Large intestine (tissue), 3 donors: ENCODE results near the gene PAFAH1B1. TPM values are rescaled to one million over a fixed set of nuclear protein-coding genes. Genes with fewer than 3 reads are reported as not detected.
"Not testable (repeated sequence)": the region's sequence is repeated elsewhere in the genome, so short reads cannot be mapped to it uniquely, and the experiment has no call there.

Experiments
- DNase-seq, 2 donors: peaks; one replicate each; pipeline versions ENCODE4 v3.0.0 to v3.0.0-alpha.2; 2013
- H3K27ac ChIP-seq: one replicate; pipeline ENCODE4 v1.5.1; 2013; ENCODE audit warnings: low read length
- H3K27me3 ChIP-seq: 2 replicates; pipeline ENCODE4 v1.6.1; 2013; ENCODE audit warnings: low read length; ENCODE audit not compliant: control insufficient read depth, insufficient read depth
- H3K36me3 ChIP-seq: 2 replicates; pipeline ENCODE4 v1.6.1; 2013; ENCODE audit warnings: low read length; ENCODE audit not compliant: control insufficient read depth, insufficient read depth
- H3K4me1 ChIP-seq: one replicate; pipeline ENCODE4 v1.6.1; 2013; ENCODE audit warnings: low read length; ENCODE audit not compliant: control insufficient read depth, insufficient read depth
- H3K4me3 ChIP-seq: one replicate; pipeline ENCODE4 v1.5.1; 2013; ENCODE audit warnings: low read length
- H3K9me3 ChIP-seq: one replicate; pipeline ENCODE4 v1.6.1; 2013; ENCODE audit warnings: mild to moderate bottlenecking, low read depth, low read length, moderate library complexity; ENCODE audit not compliant: control insufficient read depth
- WGBS: methylation state at CpG from one replicate; pipeline ENCODE4 v1.1.5; 2013; ENCODE audit warnings: low lambda C conversion rate; ENCODE audit not compliant: insufficient coverage; 5-methylcytosine and 5-hydroxymethylcytosine counted together
- polyA plus RNA-seq: library from polyadenylated mRNA; unstranded; fragments of 120-200 nt; gene quantifications from one replicate; pipeline ENCODE4 v1.2.1, GENCODE V29; 2013

The PAFAH1B1 gene
- polyA plus RNA-seq, 1 donor = 107 TPM

DNA sequence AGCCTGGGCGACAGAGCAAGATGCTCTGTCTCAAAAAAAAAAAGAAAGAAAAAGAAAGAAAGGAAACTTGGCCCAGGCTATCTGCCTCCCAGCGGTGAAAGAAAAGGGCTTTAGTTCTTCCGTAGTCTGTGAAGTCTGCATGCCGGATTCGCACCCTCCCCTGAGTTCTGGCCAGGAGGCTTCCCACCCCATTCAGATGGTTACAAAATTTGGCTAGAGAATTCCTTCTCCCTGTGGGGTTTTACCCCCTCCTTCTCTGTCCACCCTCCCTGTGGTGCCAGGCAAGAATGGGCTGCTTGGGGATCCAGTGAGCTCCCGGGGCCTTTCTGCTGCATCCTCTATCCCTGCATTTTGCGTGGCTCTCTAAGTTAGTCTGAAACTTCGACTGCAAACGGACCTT is 37.8 kb downstream of the PAFAH1B1 start:
- H3K4me1 ChIP-seq = no peaks in the 10 kb centered on the region

DNA sequence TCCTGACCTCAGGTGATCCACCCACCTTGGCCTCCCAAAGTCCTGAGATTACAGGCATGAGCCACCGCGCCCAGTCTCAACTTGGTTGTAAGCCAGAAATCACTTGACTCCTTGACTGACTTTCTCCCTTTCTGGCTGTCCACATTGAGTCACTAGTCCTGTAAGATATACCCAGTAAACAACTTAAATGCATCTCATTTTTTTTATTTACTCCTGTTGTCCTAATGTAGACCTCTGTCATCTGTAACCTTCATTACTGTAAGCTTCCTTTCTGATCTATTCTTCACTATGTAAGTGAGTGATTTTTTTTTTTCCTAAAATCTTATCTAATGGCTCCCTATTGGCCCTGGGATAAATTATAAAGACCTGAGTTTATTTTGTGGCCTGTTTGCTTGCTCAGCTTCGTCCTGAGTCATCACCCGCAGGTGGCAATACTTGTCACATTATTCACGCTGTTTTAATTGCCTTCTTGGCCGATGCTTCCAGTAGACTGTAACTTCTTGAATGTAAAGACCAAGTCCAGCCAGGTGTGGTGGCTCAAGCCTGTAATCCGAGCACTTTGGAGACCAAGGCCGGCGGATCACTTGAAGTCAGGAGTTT is 41.0 kb downstream of the PAFAH1B1 start:
- DNase-seq = no peak
- Histone ChIP-seq H3K4me3 (no peak overlapping the region), H3K36me3 (peaks cover 20% of the 10 kb centered on the region), H3K27ac (no peak overlapping the region), H3K4me1 (no peaks in the 10 kb centered on the region), H3K9me3 (no peaks in the 10 kb centered on the region), H3K27me3 (no peaks in the 10 kb centered on the region)
- 40% methylated on average over 1 of the region's 9 CpGs for WGBS

More for the DNA sequence above, 37.8 kb downstream of the PAFAH1B1 start:
- DNase-seq = no peak
- no peak overlapping the region for H3K27ac ChIP-seq
- 90% methylated on average over 2 of the region's 9 CpGs for WGBS
- no peaks in the 10 kb centered on the region for H3K9me3 ChIP-seq
- no peaks in the 10 kb centered on the region for H3K27me3 ChIP-seq
- H3K36me3 ChIP-seq = no peaks in the 10 kb centered on the region
- no peak overlapping the region for H3K4me3 ChIP-seq

DNA sequence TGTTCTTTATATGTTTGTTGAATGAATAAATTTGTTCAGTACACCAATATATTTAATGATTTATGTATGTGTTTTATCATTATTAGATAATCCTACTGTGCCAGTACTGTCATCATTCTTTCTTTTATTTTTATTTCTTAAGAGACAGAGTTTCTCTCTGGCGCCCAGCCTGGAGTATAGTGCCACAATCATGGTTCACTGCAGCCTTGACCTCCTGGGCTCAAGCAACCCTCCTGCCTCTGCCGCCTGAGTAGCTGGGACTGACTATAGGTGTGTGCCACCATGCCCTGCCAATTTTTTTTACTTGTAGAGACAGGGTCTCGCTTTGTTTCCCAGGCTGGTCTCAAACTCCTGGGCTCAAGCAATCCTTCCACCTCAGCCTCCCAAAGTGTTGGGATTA is 41.8 kb downstream of the PAFAH1B1 start:
- H3K27me3 ChIP-seq = no peaks in the 10 kb centered on the region
- no peak overlapping the region for H3K27ac ChIP-seq
- no CpG with 5 or more reads among the region's 3 CpGs for WGBS
- H3K9me3 ChIP-seq = no peaks in the 10 kb centered on the region
- no peak overlapping the region for H3K4me3 ChIP-seq
- no peaks in the 10 kb centered on the region for H3K4me1 ChIP-seq
- DNase-seq = no peak
- peaks cover 25% of the 10 kb centered on the region for H3K36me3 ChIP-seq

DNA sequence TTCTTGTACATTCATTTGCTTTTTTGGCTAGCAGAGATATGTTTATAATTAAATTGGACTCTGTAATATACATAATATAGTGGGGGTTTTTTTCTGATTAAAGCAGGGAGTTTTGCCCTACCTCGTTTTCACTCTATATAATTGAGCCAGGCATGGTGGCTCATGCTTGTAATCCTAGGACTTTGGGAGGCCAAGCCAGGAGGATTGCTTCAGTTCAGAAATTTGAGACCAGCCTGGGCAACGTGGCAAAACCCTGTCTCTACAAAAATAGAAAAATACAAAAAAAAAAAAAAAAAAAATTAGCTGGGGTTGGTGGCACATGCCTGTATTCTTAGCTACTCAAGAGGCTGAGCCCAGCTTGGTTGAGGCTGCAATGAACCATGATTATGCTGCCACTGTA is 42.2 kb downstream of the PAFAH1B1 start:
- no peak overlapping the region for H3K4me3 ChIP-seq
- H3K27ac ChIP-seq = no peak overlapping the region
- WGBS = no CpG with 5 or more reads among the region's 2 CpGs
- no peaks in the 10 kb centered on the region for H3K4me1 ChIP-seq
- no peaks in the 10 kb centered on the region for H3K9me3 ChIP-seq
- no peak for DNase-seq
- peaks cover 28% of the 10 kb centered on the region for H3K36me3 ChIP-seq
- H3K27me3 ChIP-seq = no peaks in the 10 kb centered on the region

DNA sequence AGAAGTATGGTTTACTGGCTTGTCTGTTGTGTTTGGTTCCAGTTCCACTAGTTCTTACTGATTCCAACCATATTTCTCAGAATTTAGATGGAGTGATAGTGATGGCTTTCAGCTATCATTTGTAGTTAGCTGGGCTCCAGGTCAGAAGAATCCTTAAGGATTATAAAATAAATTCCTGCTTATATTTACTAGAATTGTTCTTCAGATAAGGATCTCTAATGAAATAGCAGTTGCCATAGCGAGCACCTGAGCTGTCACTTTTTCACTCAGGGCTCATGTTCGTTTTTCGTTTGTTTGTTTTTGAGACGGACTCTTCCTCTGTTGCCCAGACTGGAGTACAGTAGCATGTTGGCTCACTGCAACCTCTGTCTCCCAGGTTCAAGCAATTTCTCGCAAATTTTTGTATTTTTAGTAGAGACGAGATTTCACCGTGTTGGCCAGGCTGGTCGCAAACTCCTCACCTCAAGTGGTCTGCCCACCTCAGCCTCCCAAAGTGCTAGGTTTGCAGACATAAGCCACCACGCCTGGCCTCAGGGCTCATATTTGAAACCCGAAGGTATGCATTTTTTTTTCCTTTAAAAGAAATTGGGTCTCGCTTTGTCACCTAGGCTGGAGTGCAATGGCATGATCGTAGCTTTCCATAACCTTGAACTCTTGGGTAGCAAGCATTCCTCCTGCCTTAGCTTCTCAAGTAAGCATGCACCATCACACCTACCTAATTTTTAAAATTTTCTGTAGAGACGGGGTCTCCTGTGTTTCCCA is 42.9 kb downstream of the PAFAH1B1 start:
- no peaks in the 10 kb centered on the region for H3K27me3 ChIP-seq
- whole genome bisulfite sequencing = 81% methylated on average over 7 of the region's 13 CpGs
- peaks cover 32% of the 10 kb centered on the region for H3K36me3 ChIP-seq
- no peak for DNase-seq
- H3K9me3 ChIP-seq = no peaks in the 10 kb centered on the region
- no peak overlapping the region for H3K27ac ChIP-seq
- no peak overlapping the region for H3K4me3 ChIP-seq
- no peaks in the 10 kb centered on the region for H3K4me1 ChIP-seq

DNA sequence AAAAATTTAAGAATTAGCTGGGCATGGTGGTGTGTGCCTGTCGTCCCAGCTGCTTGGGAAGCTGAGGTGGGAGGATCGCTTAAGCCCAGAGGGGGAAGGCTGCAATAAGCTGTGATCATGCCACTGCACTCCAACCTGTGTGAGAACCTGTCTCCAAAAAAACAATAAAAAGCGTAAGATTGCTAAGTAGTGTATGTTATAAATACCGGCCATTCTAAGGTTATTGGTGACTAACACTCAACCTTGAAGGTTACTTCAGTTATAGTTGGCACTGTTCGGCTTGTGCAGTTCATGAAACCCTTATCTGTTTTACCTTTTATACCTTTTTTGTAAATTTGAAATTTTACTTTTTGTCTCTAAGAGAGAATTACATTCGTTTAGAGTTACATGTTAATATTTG is 44.0 kb downstream of the PAFAH1B1 start:
- H3K9me3 ChIP-seq = no peaks in the 10 kb centered on the region
- H3K27me3 ChIP-seq = no peaks in the 10 kb centered on the region
- WGBS = 88% methylated on average over 3 of the region's 6 CpGs
- no peak overlapping the region for H3K4me3 ChIP-seq
- H3K27ac ChIP-seq = no peak overlapping the region
- DNase-seq = no peak
- H3K36me3 ChIP-seq = peaks cover 40% of the 10 kb centered on the region
- H3K4me1 ChIP-seq = no peaks in the 10 kb centered on the region

DNA sequence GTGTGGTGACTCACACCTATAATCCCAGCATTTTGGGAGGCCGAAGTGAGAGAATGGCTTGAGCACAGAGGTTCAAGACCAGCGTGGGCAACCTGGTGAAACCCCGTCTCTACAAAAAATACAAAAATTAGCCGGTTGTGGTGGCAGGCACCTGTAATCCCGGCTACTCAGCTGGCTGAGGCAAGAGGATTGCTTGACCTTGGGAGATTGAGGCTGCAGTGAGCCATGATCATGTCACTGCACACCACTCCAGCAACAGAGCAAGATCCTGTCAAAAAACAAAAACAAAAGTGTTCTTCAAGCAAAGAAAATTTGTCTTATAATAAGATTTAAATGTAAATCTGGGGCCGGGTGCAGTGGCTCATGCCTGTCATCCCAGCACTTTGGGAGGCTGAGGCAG is 51.5 kb downstream of the PAFAH1B1 start:
- no CpG with 5 or more reads among the region's 6 CpGs for WGBS
- H3K9me3 ChIP-seq = no peaks in the 10 kb centered on the region
- no peaks in the 10 kb centered on the region for H3K27me3 ChIP-seq
- no peak overlapping the region for H3K27ac ChIP-seq
- no peaks in the 10 kb centered on the region for H3K4me1 ChIP-seq
- no peak for DNase-seq
- H3K4me3 ChIP-seq = no peak overlapping the region
- peaks cover 36% of the 10 kb centered on the region for H3K36me3 ChIP-seq

DNA sequence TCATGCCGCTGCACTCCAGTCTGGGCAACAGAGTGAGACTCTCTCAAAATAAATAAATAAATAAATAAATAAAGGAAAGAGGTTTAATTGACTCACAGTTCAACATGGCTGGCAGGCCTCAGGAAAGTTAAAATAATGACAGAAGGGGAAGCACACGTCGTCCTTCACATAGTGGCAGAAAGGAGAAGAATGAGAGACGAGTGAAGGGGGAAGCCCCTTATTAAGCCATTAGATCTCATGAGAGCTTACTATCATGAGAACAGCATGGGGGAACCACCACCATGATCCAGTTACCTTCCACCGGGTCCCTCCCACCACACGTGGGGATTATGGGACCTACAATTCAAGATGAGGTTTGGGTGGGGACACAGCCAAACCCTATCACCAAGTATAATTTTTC is 54.5 kb downstream of the PAFAH1B1 start:
- Histone ChIP-seq H3K27me3 (no peaks in the 10 kb centered on the region), H3K4me3 (no peak overlapping the region), H3K27ac (no peak overlapping the region), H3K4me1 (no peaks in the 10 kb centered on the region), H3K36me3 (peaks cover 21% of the 10 kb centered on the region), H3K9me3 (no peaks in the 10 kb centered on the region)
- DNase-seq = no peak
- 90% methylated on average over 2 of the region's 6 CpGs for WGBS

DNA sequence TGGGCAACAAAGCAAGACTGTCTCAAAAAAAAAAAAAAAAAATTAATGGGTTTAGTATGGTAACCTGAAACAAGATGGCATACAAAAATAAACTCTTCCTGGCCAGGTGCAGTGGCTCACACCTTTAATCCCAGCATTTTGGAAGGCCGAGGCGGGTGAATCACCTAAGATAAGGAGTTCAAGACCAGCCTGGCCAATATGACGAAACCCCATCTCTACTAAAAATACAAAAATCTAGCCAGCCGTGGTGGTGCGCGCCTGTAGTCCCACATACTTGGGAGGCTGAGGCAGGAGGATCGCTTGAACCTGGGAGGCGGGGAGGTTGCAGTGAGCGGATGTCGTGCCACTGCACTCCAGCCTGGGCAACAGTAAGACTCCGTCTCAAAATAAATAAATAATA is 55.7 kb downstream of the PAFAH1B1 start:
- no peaks in the 10 kb centered on the region for H3K9me3 ChIP-seq

DNA sequence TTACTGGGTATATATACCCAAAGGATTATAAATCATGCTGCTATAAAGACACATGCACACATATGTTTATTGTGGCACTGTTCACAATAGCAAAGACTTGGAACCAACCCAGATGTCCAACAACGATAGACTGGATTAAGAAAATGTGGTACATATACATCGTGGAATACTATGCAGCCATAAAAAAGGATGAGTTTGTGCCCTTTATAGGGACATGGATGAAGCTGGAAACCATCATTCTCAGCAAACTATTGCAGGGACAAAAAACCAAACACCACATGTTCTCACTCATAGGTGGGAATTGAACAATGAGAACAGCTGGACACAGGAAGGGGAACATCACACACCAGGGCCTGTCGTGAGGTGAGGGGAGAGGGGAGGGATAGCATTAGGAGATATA is 59.5 kb downstream of the PAFAH1B1 start:
- not testable (repeated sequence) for H3K9me3 ChIP-seq, H3K36me3 ChIP-seq, H3K27ac ChIP-seq, H3K27me3 ChIP-seq, H3K4me1 ChIP-seq, DNase-seq, H3K4me3 ChIP-seq
- no CpG with 5 or more reads among the region's 3 CpGs for WGBS

More for the DNA sequence above, 55.7 kb downstream of the PAFAH1B1 start:
- WGBS = no CpG with 5 or more reads among the region's 11 CpGs
- Histone ChIP-seq H3K4me3 (no peak overlapping the region), H3K4me1 (no peaks in the 10 kb centered on the region), H3K27me3 (no peaks in the 10 kb centered on the region), H3K36me3 (peaks cover 12% of the 10 kb centered on the region), H3K27ac (no peak overlapping the region)
- no peak for DNase-seq

DNA sequence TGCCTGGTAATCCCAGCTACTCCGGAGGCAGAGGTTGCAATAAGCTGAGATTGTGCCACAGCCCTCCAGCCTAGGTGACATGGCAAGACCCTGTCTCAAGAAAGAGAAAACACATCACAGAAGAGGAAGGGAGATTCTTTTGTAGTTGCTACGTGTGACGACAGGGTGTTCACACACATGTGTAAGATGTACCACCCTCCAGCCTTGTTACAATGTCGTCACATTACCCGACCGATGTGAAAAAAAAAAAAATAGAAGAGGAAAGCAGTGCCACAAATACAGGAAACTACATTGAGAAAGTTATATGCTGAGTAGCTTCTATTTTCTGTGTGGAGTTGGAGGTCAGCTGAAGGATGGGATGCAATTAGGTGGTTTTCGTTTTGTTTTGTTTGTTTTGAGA is 62.1 kb downstream of the PAFAH1B1 start:
- Histone ChIP-seq H3K36me3 (peaks cover 5% of the 10 kb centered on the region), H3K4me3 (no peak overlapping the region), H3K27me3 (no peaks in the 10 kb centered on the region), H3K4me1 (no peaks in the 10 kb centered on the region), H3K9me3 (no peaks in the 10 kb centered on the region), H3K27ac (no peak overlapping the region)
- WGBS = no CpG with 5 or more reads among the region's 7 CpGs
- DNase-seq = no peak
